Psoas muscle (tissue), 8 donors: ENCODE measurements around the gene PRDX2. TPM values are rescaled to one million over a fixed set of nuclear protein-coding genes. Genes with fewer than 3 reads are reported as not detected.

Source experiments
- ATAC-seq, 4 donors: fragments of 200-7000 bp; cut with Tn5 transposase; one replicate each; pipeline ENCODE4 v1.9.1; 2020; ENCODE audit warnings: moderate library complexity in 3 of 4, mild to moderate bottlenecking in 2 of 4
- DNase-seq, 2 donors: peaks; one replicate each; pipeline ENCODE4 v3.0.0-alpha.2; 2020
- H3K27ac ChIP-seq: fragments of 200-600 bp; one replicate; pipeline ENCODE4 v1.8.0; 2022
- H3K27me3 ChIP-seq, 3 donors: fragments of 200-600 bp in 1 of 3; one replicate each; pipeline versions ENCODE4 v1.6.1 to v1.8.0; 2013 to 2022; ENCODE audit warnings: low read length in 2 of 3, mild to moderate bottlenecking in 2 of 3, moderate library complexity in 1 of 3; ENCODE audit not compliant: insufficient read depth in 3 of 3
- H3K36me3 ChIP-seq, 2 donors: fragments of 200-600 bp in 1 of 2; one replicate each; pipeline versions ENCODE4 v1.6.1 to v1.8.0; 2013 to 2022; ENCODE audit warnings: low read depth in 1 of 2, mild to moderate bottlenecking in 1 of 2, moderate library complexity in 1 of 2; ENCODE audit not compliant: insufficient read depth in 1 of 2
- H3K4me1 ChIP-seq: fragments of 200-600 bp; one replicate; pipeline ENCODE4 v1.8.0; 2022
- H3K4me3 ChIP-seq: fragments of 200-600 bp; one replicate; pipeline ENCODE4 v1.8.0; 2022; ENCODE audit warnings: mild to moderate bottlenecking
- H3K9me3 ChIP-seq: fragments of 200-600 bp; one replicate; pipeline ENCODE4 v1.8.0; 2022
- CTCF ChIP-seq: fragments of 200-600 bp; IDR thresholded peaks from one replicate; pipeline ENCODE4 v1.8.0; 2022; ENCODE audit warnings: antibody characterized with exemption
- WGBS, 3 donors: extraction: QIAGEN DNeasy Blood & Tissue Kit; methylation state at CpG; one replicate each; pipeline versions ENCODE4 v1.1.6 to v1.1.7; 2013; 5-methylcytosine and 5-hydroxymethylcytosine counted together
- intact Hi-C, 2 donors: fragments of 100-400 bp; cut with DNase I; formaldehyde crosslinking; loops; one replicate each; pipeline versions ENCODE4 v1.11.0 to v1.14.2; 2022
- polyA plus RNA-seq, 3 donors: library from polyadenylated mRNA; stranded (reverse); fragments of 200-250 nt; gene quantifications; one replicate each; pipeline ENCODE4 v1.2.3, GENCODE V29; 2013
- total RNA-seq, 4 donors: library from RNA; stranded (reverse); fragmentation: NEBNext Ultra II Directional in 2 of 4; extraction: Animal tissue kit (Norgen Biotek cat#: 25700) in 2 of 4; gene quantifications; one replicate each; pipeline versions ENCODE4 v1.2.1 to v1.2.4, GENCODE V29; 2021 to 2023
- donor health status: healthy with polysubstance abuse.
- donor health status: DM: no; HTN: no; CAD: no; lungs with moderate emphysema.
- donor health status: Bipolar disorder and iron deficiency.
- donor health status: healthy.
- donor health status: DM: yes; HTN: yes; CAD: no.
- donor health status: DM: no; HTN: no; CAD: no.
- donor health status: DM: no; HTN: no; CAD: no.
- donor health status: DM: yes; HTN: yes; CAD: no.

Gene PRDX2
- total and polyA plus RNA-seq, 7 donors = 273 to 535 (median 396) TPM

- Histone ChIP-seq H3K27me3 (peaks cover 0 to 96% (median 48%) of the 10 kb centered on the region in 3 donors), H3K36me3 (no peaks in the 10 kb centered on the region), H3K27ac (no peak overlapping the region), H3K9me3 (no peaks in the 10 kb centered on the region), H3K4me3 (peak overlapping the region; percentile 47), H3K4me1 (peaks cover 6% of the 10 kb centered on the region)
- TF ChIP-seq CTCF = no peak
- WGBS, 3 donors = 15 to 22% (median 21%) methylated on average over 17 to 21 of the region's 21 CpGs
- ATAC-seq = no peak
- peak in 1 of 2 donors; percentile 35 for DNase-seq
- intact Hi-C loops = no loop called here
These were observed 37.5 kb upstream of the PRDX2 start for GRCh38 chr19:12838886-12839756.

- intact Hi-C loops = no loop called here
- DNase-seq (peak; percentile 24 to 51), ATAC-seq (peak in 3 of 4 donors; percentile 48 to 56 (median 49))
- Histone ChIP-seq H3K9me3 (no peaks in the 10 kb centered on the region), H3K4me1 (peaks cover 6% of the 10 kb centered on the region), H3K36me3 (no peaks in the 10 kb centered on the region), H3K27me3 (peaks cover 0 to 95% (median 53%) of the 10 kb centered on the region in 3 donors), H3K4me3 (peak within 1 kb of the TSS; percentile 47), H3K27ac (no peak within 1 kb of the TSS)
- peak; percentile 48 for TF ChIP-seq CTCF
- WGBS, 3 donors = 1% methylated on average over 45 to 69 of the region's 69 CpGs
These were observed 36.7 kb upstream of the PRDX2 start, which contains the start of gene MAST1 for GRCh38 chr19:12838182-12838885. Gene MAST1, plus strand, starts transcription at chr19:12838515. Its CDS starts 58 bp downstream, at chr19:12838573.

GRCh38 chr19:12837225-12837624 is 35.6 kb upstream of the PRDX2 start:
- no peak for TF ChIP-seq CTCF
- DNase-seq (peak in 1 of 2 donors; percentile 7), ATAC-seq (no peak)
- H3K9me3 ChIP-seq = no peaks in the 10 kb centered on the region
- WGBS, 3 donors = 75 to 83% (median 75%) methylated on average over 4 of the region's 4 CpGs
- no peaks in the 10 kb centered on the region for H3K36me3 ChIP-seq
- no peak overlapping the region for H3K4me3 ChIP-seq
- peaks cover 6% of the 10 kb centered on the region for H3K4me1 ChIP-seq
- peaks cover 0 to 95% (median 54%) of the 10 kb centered on the region in 3 donors for H3K27me3 ChIP-seq
- no peak overlapping the region for H3K27ac ChIP-seq
- intact Hi-C loops = no loop called here

GRCh38 chr19:12836529-12836863 is 34.9 kb upstream of the PRDX2 start:
- Histone ChIP-seq H3K27ac (no peak overlapping the region), H3K4me1 (peaks cover 6% of the 10 kb centered on the region), H3K9me3 (no peaks in the 10 kb centered on the region), H3K4me3 (no peak overlapping the region), H3K36me3 (no peaks in the 10 kb centered on the region), H3K27me3 (peaks cover 0 to 95% (median 59%) of the 10 kb centered on the region in 3 donors)
- intact Hi-C loops = no loop called here
- no peak for ATAC-seq
- DNase-seq = no peak
- WGBS, 3 donors = 3 to 6% (median 4%) methylated on average over 6 of the region's 6 CpGs
- TF ChIP-seq CTCF = no peak
